Measurements from ENCODE around the gene LAPTM5. TPM values are rescaled to one million over a fixed set of nuclear protein-coding genes. Genes with fewer than 3 reads are reported as not detected.

The LAPTM5 gene
- total RNA-seq, 1 donor from 2014 or later: 39.8 TPM

DNA sequence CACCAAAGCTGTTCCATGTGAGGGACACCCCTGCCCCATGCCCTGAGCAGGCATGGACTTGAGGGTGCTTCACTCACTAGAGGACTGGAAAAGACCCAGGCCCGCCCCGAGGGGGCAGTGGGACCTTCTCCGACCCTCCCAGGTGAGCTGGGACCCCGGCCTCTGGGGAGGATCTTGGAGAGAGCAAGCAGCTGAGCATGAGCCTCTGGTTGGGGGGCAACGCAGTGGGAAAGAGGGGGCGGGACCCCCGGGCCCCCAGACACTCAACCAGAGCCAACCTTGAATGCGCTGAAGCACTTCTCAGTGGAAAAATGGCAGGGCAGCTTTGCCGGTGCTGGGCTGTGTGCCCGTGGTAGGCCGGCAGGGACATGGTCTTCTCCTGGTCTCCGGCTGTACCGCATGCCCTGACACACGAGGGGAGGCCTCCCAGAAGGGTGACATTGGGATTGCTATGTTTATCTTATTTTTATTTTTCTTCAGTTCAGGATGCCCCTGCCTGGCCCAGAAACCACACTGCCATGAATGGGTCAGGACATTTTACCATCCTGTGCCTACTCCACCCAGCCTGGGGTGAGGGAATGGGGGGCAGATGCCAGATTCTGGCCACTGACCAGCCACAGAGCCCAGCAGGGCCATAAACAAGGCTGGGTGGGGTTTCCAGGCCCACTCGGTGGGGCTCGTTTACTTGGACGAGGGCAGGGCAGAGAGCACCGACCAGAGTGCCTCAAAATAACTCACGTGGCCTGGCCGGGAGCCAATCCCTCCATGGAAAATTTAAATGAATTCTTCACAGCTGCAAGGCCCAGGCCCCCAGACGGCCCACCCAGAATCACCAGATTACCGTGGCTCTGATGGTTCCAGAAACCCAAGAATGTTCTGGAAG, 17.2 kb upstream of the LAPTM5 start:
- H3K4me3 ChIP-seq: no peak overlapping the region
- H3K4me1 ChIP-seq: peaks cover 10% of the 10 kb centered on the region
- TF ChIP-seq POLR2A (IDR thresholded peaks at IDR 0.05) (no peak), POLR2AphosphoS5 (IDR thresholded peaks at IDR 0.05; ENCODE audit: insufficient read depth in 1 of 2, low read depth in 1 of 2) (no peak)
- TF ChIP-seq, protein P1, sequence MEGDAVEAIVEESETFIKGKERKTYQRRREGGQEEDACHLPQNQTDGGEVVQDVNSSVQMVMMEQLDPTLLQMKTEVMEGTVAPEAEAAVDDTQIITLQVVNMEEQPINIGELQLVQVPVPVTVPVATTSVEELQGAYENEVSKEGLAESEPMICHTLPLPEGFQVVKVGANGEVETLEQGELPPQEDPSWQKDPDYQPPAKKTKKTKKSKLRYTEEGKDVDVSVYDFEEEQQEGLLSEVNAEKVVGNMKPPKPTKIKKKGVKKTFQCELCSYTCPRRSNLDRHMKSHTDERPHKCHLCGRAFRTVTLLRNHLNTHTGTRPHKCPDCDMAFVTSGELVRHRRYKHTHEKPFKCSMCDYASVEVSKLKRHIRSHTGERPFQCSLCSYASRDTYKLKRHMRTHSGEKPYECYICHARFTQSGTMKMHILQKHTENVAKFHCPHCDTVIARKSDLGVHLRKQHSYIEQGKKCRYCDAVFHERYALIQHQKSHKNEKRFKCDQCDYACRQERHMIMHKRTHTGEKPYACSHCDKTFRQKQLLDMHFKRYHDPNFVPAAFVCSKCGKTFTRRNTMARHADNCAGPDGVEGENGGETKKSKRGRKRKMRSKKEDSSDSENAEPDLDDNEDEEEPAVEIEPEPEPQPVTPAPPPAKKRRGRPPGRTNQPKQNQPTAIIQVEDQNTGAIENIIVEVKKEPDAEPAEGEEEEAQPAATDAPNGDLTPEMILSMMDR (IDR thresholded peaks at IDR 0.05): no peak
- no peak for DNase-seq (ENCODE audit: extremely low spot score in 2 of 2)
- no peaks in the 10 kb centered on the region for H3K36me3 ChIP-seq
- H3K9me3 ChIP-seq: no peaks in the 10 kb centered on the region
- intact Hi-C loops (cut with DNase I): no loop called here
- H3K27ac ChIP-seq: no peak overlapping the region
- no peaks in the 10 kb centered on the region for H3K27me3 ChIP-seq

DNA sequence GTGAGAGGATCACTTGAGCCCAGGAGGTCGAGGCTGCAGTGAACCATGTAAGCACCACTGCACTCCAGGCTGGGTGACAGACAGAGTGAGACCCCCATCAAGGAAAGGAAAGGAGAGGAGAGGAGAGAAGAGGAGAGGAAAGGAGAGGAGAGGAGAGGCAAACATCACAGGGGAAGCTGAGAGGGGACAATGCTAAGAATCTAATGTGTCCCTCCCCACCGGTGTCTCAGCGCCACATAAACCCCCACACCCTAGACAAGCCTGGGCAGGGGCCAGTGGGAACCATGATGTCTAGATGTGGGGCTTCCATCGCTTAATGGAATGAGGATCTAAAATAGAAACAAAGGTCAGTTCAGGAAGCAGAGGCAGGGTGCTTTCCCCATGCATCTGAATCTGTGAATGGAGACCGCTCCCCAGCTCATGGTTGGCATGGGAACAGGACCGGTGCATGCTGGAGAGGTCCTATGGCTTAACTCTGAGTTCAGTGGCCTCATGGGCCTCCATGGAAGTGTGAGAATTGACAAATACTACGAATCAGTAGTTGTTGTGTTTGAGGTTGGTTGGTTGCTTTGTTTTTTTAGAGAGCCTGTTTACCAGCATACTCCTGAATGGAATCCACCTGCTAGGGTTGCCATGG, 16.3 kb upstream of the LAPTM5 start:
- Histone ChIP-seq H3K36me3 (no peaks in the 10 kb centered on the region), H3K9me3 (no peaks in the 10 kb centered on the region), H3K4me1 (peaks cover 10% of the 10 kb centered on the region), H3K27me3 (no peaks in the 10 kb centered on the region), H3K27ac (no peak overlapping the region), H3K4me3 (no peak overlapping the region)
- no peak for TF ChIP-seq POLR2AphosphoS5 (IDR thresholded peaks at IDR 0.05; ENCODE audit: insufficient read depth in 1 of 2, low read depth in 1 of 2)
- TF ChIP-seq, protein P1 (IDR thresholded peaks at IDR 0.05): no peak
- no peak for TF ChIP-seq POLR2A (IDR thresholded peaks at IDR 0.05)
- intact Hi-C loops (cut with DNase I): no loop called here
- no peak for DNase-seq (ENCODE audit: extremely low spot score in 2 of 2)

DNA sequence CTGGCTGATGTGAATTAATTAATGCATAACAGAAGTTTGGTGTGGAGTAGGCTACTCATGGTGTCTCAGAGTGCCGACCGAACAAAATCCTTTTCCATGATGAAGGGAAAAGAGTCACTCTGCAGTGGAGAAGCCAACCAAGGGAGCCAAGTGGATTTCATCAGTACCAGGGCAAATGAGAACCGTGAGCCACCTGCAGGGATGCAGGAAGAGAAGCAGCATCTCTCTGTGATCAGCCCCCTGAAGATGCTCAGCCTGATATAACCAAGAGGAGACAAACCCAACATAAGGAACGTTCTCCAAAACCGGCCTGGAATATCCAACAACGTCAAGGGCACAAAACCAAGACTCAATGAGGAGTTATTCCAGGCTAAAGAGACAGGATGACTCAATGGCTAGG, 13.4 kb upstream of the LAPTM5 start:
- Histone ChIP-seq H3K4me3 (no peak overlapping the region), H3K9me3 (no peaks in the 10 kb centered on the region)
- TF ChIP-seq, protein P1 (IDR thresholded peaks at IDR 0.05): no peak
- no peak for TF ChIP-seq POLR2AphosphoS5 (IDR thresholded peaks at IDR 0.05; ENCODE audit: insufficient read depth in 1 of 2, low read depth in 1 of 2)
- TF ChIP-seq POLR2A (IDR thresholded peaks at IDR 0.05): no peak

DNA sequence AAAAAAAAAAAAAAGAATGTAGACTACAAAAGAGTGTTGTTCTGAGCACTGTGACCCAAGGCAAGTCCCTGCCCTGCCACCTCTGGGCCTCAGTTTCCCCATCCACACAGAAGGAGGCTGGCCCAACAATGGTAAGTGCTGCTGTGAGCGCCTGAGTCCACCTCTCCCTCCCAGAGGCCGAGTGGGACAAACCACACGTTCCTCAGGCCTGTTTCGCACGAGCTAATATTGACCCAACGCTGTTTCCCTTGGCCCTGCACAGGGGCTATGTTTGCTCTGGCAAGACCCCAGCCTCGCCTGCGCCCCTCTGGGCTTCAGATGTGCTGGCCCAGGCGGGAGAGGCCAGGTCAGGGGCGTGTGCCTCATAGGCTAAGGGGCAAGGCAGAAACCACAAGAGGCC, 12.6 kb upstream of the LAPTM5 start:
- no peaks in the 10 kb centered on the region for H3K36me3 ChIP-seq
- no peak for DNase-seq (ENCODE audit: extremely low spot score in 2 of 2)
- peaks cover 7% of the 10 kb centered on the region for H3K4me1 ChIP-seq
- H3K27ac ChIP-seq: no peak overlapping the region
- TF ChIP-seq, protein P1 (IDR thresholded peaks at IDR 0.05): no peak
- no peak for TF ChIP-seq POLR2AphosphoS5 (IDR thresholded peaks at IDR 0.05; ENCODE audit: insufficient read depth in 1 of 2, low read depth in 1 of 2)
- no peak for TF ChIP-seq POLR2A (IDR thresholded peaks at IDR 0.05)
- H3K9me3 ChIP-seq: no peaks in the 10 kb centered on the region
- intact Hi-C loops (cut with DNase I): no loop called here
- no peak overlapping the region for H3K4me3 ChIP-seq
- no peaks in the 10 kb centered on the region for H3K27me3 ChIP-seq

More for the DNA sequence above, 13.4 kb upstream of the LAPTM5 start:
- Histone ChIP-seq H3K27me3 (no peaks in the 10 kb centered on the region), H3K4me1 (peaks cover 10% of the 10 kb centered on the region), H3K36me3 (no peaks in the 10 kb centered on the region), H3K27ac (no peak overlapping the region)
- intact Hi-C loops (cut with DNase I): no loop called here
- no peak for DNase-seq (ENCODE audit: extremely low spot score in 2 of 2)

Measured in vagina (tissue), 2 donors.